Nephron progenitor cell (in vitro differentiated cells): ENCODE results near the gene ZNF836.

Experiments used
- DNase-seq: peaks from one replicate; pipeline ENCODE4 v3.0.0; 2021
- H3K27ac Mint-ChIP-seq: 2 replicates; pipeline ENCODE4 v1.8.0; 2021; ENCODE audit warnings: mild to moderate bottlenecking, moderate library complexity, mixed read lengths
- H3K27me3 Mint-ChIP-seq: 2 replicates; pipeline ENCODE4 v1.8.0; 2021; ENCODE audit warnings: mild to moderate bottlenecking, low read depth, mixed read lengths; ENCODE audit not compliant: poor library complexity
- H3K36me3 Mint-ChIP-seq: 2 replicates; pipeline ENCODE4 v1.8.0; 2021; ENCODE audit warnings: low read depth, mixed read lengths
- H3K4me1 Mint-ChIP-seq: 2 replicates; pipeline ENCODE4 v1.8.0; 2021; ENCODE audit warnings: mixed read lengths
- H3K4me3 Mint-ChIP-seq: 2 replicates; pipeline ENCODE4 v1.8.0; 2021; ENCODE audit warnings: mild to moderate bottlenecking, moderate library complexity, mixed read lengths
- H3K9me3 Mint-ChIP-seq: 2 replicates; pipeline ENCODE4 v1.8.0; 2021; ENCODE audit warnings: mild to moderate bottlenecking, moderate library complexity, mixed read lengths
- TF ChIP-seq, protein P1 (sequence below): fragments of 200-600 bp; sonication (generic); IDR thresholded peaks from 2 replicates; pipeline ENCODE4 v1.5.0; 2021; ENCODE audit warnings: antibody characterized with exemption

ZNF836 gene

GRCh38 chr19:52190487-52191293, 19.3 kb upstream of the ZNF836 start:
- DNase-seq = peak; percentile 25
- Mint-ChIP-seq H3K36me3 (peaks cover 42% of the 10 kb centered on the region), H3K4me3 (peak overlapping the region; percentile 98)

DNA sequence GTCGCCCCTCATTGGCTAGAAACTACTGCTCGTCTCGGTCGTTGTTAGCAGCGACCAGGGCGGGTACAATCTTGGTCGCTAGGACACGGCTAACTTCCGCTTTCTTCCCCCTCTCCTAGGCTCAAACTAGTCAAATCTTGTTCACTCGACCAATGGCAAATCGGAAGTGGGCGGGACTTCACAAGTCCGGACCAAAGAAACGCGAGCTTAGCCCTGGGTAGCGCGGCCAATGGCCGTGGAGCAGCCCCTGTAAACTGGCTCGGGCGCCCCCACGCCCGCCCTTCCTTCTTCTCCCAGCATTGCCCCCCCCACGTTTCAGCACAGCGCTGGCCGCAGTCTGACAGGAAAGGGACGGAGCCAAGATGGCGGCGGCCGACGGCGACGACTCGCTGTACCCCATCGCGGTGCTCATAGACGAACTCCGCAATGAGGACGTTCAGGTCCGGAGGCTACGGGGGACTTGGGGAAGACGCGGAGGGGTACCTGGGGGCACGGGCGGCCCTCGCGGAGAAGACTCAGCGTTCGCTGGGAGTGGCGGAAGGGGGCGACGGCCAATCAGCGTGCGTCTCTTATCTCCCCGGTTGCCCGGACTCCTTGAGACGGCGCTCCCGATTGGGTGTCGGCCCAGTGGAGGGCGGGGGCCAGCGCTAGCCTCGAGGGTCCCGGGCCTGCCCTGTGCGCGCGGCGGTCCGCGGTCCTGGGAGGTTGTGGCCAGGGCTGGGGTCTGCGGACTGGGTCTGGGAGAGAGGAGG, 18.5 kb upstream of the ZNF836 start, which contains the start of gene PPP2R1A:
PPP2R1A (plus strand) TSS at position 318 of the 752 bp plus-strand sequence; CDS start at position 363, 45 bp downstream.
- peak; percentile 97 for DNase-seq

More at GRCh38 chr19:52190487-52191293, 19.3 kb upstream of the ZNF836 start:
- Mint-ChIP-seq H3K27me3 (no peaks in the 10 kb centered on the region), H3K9me3 (no peaks in the 10 kb centered on the region), H3K4me1 (peaks cover 39% of the 10 kb centered on the region), H3K27ac (peak overlapping the region; percentile 90)
- TF ChIP-seq, protein P1, sequence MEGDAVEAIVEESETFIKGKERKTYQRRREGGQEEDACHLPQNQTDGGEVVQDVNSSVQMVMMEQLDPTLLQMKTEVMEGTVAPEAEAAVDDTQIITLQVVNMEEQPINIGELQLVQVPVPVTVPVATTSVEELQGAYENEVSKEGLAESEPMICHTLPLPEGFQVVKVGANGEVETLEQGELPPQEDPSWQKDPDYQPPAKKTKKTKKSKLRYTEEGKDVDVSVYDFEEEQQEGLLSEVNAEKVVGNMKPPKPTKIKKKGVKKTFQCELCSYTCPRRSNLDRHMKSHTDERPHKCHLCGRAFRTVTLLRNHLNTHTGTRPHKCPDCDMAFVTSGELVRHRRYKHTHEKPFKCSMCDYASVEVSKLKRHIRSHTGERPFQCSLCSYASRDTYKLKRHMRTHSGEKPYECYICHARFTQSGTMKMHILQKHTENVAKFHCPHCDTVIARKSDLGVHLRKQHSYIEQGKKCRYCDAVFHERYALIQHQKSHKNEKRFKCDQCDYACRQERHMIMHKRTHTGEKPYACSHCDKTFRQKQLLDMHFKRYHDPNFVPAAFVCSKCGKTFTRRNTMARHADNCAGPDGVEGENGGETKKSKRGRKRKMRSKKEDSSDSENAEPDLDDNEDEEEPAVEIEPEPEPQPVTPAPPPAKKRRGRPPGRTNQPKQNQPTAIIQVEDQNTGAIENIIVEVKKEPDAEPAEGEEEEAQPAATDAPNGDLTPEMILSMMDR = no peak

DNA sequence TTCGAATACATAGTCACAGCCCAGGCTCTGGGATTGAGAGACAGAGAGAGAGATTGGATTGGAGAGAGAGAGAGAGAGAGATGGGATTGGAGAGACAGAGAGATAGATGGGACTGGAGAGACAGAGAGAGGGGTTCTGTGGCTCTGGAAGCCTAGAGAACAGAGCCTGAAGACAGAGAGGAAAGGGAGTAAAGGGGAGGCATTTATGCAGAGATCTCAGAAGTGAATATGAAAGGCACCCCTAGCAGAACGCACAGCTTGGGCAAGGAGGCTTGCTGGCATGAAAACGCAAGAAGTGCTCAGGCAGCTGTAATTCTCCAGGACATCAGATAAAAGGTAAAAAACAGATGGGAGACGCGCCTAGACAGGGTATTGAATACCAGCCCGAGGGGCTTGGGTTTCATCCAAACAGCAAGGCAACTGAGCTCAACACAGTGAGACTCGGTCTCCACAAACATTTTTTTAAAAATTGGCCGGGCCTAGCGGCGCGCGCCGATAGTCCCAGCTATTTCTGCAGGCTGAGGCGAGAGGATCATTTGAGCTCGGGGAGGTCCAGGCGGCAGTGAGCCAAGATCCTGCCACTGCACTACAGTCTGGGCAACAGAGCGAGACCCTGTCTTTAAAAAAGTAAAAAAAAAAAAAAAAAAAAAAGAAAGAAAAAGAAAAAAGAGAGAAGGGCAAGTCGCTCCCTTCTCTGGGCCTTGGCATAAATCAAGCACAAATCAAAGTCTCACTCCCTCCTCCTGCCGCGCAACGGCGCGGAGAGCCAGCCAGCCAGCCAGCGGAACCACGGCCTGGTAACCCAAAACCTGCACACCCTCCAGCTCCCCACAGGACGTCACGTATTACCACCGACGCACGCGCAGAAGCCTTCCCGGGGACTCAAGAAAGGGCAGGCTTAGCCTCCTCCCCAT, 17.7 kb upstream of the ZNF836 start:
- peaks cover 2% of the 10 kb centered on the region for H3K27me3 Mint-ChIP-seq
- H3K27ac Mint-ChIP-seq = peak overlapping the region; percentile 95
- peak overlapping the region; percentile 98 for H3K4me3 Mint-ChIP-seq
- H3K36me3 Mint-ChIP-seq = peaks cover 26% of the 10 kb centered on the region
- DNase-seq = peak; percentile 57
- no peaks in the 10 kb centered on the region for H3K9me3 Mint-ChIP-seq
- TF ChIP-seq, protein P1 = no peak
- H3K4me1 Mint-ChIP-seq = peaks cover 35% of the 10 kb centered on the region

More for the DNA sequence above, 18.5 kb upstream of the ZNF836 start, which contains the start of gene PPP2R1A:
- H3K4me3 Mint-ChIP-seq = peak within 1 kb of the TSS; percentile 98
- H3K4me1 Mint-ChIP-seq = peaks cover 39% of the 10 kb centered on the region
- H3K36me3 Mint-ChIP-seq = peaks cover 34% of the 10 kb centered on the region
- peak within 1 kb of the TSS; percentile 100 for H3K27ac Mint-ChIP-seq
- H3K9me3 Mint-ChIP-seq = no peaks in the 10 kb centered on the region
- TF ChIP-seq, protein P1 = no peak
- no peaks in the 10 kb centered on the region for H3K27me3 Mint-ChIP-seq

DNA sequence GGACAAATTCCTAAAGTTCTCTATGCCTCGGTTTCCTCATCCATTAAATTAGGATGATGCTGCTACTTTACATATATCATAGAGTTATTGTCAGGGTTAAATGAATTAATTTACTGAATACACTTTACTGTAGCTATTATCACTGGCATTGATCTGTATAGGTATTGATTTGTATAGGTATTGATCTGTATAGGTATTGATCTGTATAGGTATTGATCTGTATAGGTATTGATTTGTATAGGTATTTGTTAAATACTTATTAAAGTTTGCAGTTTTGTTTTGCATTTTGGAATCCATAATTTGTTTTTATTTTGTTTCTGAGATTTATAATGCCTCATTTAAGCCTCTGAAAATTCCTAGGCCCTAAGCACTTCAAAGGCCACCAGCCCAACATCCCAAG, 16.0 kb upstream of the ZNF836 start:
- Mint-ChIP-seq H3K9me3 (no peaks in the 10 kb centered on the region), H3K27me3 (peaks cover 3% of the 10 kb centered on the region), H3K27ac (no peak overlapping the region), H3K4me3 (no peak overlapping the region), H3K36me3 (peaks cover 11% of the 10 kb centered on the region), H3K4me1 (peaks cover 24% of the 10 kb centered on the region)
- DNase-seq = no peak
- TF ChIP-seq, protein P1 = no peak

DNA sequence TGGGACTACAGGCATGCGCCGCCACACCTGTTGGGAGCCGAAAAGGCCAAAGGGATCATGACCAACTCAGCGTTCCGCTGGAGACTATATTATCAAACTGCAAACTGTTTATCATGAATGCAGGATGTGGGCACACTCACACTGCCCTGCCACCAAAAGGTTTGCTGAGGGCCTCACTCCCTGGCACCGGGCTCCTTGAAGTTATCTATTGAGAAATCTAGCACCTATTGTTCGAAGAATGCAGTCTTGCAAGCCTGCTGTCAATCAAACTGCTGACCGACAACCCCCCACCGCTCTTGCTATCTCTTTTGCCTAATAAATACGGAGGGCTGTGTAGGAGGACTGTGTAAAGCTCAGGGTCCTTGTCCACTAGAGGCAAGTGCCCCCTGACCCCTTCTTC, 5.2 kb upstream of the ZNF836 start:
- H3K27me3 Mint-ChIP-seq = peaks cover 10% of the 10 kb centered on the region
- H3K4me3 Mint-ChIP-seq = no peak overlapping the region
- no peak for DNase-seq
- peaks cover 53% of the 10 kb centered on the region for H3K9me3 Mint-ChIP-seq
- no peak overlapping the region for H3K27ac Mint-ChIP-seq
- H3K4me1 Mint-ChIP-seq = peaks cover 5% of the 10 kb centered on the region
- TF ChIP-seq, protein P1 = no peak
- peaks cover 14% of the 10 kb centered on the region for H3K36me3 Mint-ChIP-seq
